ENCODE results near the gene KCNT2. TPM values are rescaled to one million over a fixed set of nuclear protein-coding genes. Genes with fewer than 3 reads are reported as not detected.

KCNT2 gene
- total RNA-seq, 3 donors from 2014 or later = 2.6 to 3.7 (median 3.0) TPM

- TF ChIP-seq POLR2A (IDR thresholded peaks at IDR 0.05) (no peak), POLR2AphosphoS5 (IDR thresholded peaks at IDR 0.05) (no peak), CTCF (IDR thresholded peaks at IDR 0.05) (no peak)
- no peaks in the 10 kb centered on the region for H3K4me1 ChIP-seq
- no peaks in the 10 kb centered on the region for H3K36me3 ChIP-seq
- no peak for DNase-seq (ENCODE audit: low spot score in 2 of 2)
- no peaks in the 10 kb centered on the region for H3K9me3 ChIP-seq
- H3K27ac ChIP-seq = no peak overlapping the region
- H3K4me3 ChIP-seq = no peak overlapping the region
- intact Hi-C loops (cut with DNase I; ENCODE audit: low total_unique reads) = no loop called here
- no peaks in the 10 kb centered on the region for H3K27me3 ChIP-seq
Measured at GRCh38 chr1:196454792-196455191, 153.4 kb downstream of the KCNT2 start.

GRCh38 chr1:196451103-196451502 is 157.1 kb downstream of the KCNT2 start:
- Histone ChIP-seq H3K4me1 (no peaks in the 10 kb centered on the region), H3K9me3 (no peaks in the 10 kb centered on the region), H3K36me3 (no peaks in the 10 kb centered on the region), H3K27me3 (no peaks in the 10 kb centered on the region), H3K27ac (no peak overlapping the region), H3K4me3 (no peak overlapping the region)
- intact Hi-C loops (cut with DNase I; ENCODE audit: low total_unique reads) = no loop called here
- TF ChIP-seq POLR2A (IDR thresholded peaks at IDR 0.05) (no peak), CTCF (IDR thresholded peaks at IDR 0.05) (no peak), POLR2AphosphoS5 (IDR thresholded peaks at IDR 0.05) (no peak)
- no peak for DNase-seq (ENCODE audit: low spot score in 2 of 2)

GRCh38 chr1:196450143-196451095 is 157.8 kb downstream of the KCNT2 start:
- H3K4me3 ChIP-seq = no peak overlapping the region

GRCh38 chr1:196449460-196449859 is 158.8 kb downstream of the KCNT2 start:
- no peaks in the 10 kb centered on the region for H3K36me3 ChIP-seq
- no peak for TF ChIP-seq POLR2A (IDR thresholded peaks at IDR 0.05)
- TF ChIP-seq CTCF (IDR thresholded peaks at IDR 0.05) = no peak
- TF ChIP-seq POLR2AphosphoS5 (IDR thresholded peaks at IDR 0.05) = no peak
- no peaks in the 10 kb centered on the region for H3K9me3 ChIP-seq
- no peaks in the 10 kb centered on the region for H3K4me1 ChIP-seq
- intact Hi-C loops (cut with DNase I; ENCODE audit: low total_unique reads) = no loop called here
- no peaks in the 10 kb centered on the region for H3K27me3 ChIP-seq
- H3K4me3 ChIP-seq = no peak overlapping the region
- DNase-seq (ENCODE audit: low spot score in 2 of 2) = no peak
- H3K27ac ChIP-seq = no peak overlapping the region

More at GRCh38 chr1:196450143-196451095, 157.8 kb downstream of the KCNT2 start:
- H3K9me3 ChIP-seq = no peaks in the 10 kb centered on the region
- TF ChIP-seq POLR2AphosphoS5 (IDR thresholded peaks at IDR 0.05) (no peak), CTCF (IDR thresholded peaks at IDR 0.05) (no peak), POLR2A (IDR thresholded peaks at IDR 0.05) (no peak)
- H3K4me1 ChIP-seq = no peaks in the 10 kb centered on the region
- no peak for DNase-seq (ENCODE audit: low spot score in 2 of 2)
- H3K27ac ChIP-seq = no peak overlapping the region
- intact Hi-C loops (cut with DNase I; ENCODE audit: low total_unique reads) = no loop called here
- no peaks in the 10 kb centered on the region for H3K27me3 ChIP-seq
- no peaks in the 10 kb centered on the region for H3K36me3 ChIP-seq

- TF ChIP-seq POLR2AphosphoS5 (IDR thresholded peaks at IDR 0.05) (no peak), CTCF (IDR thresholded peaks at IDR 0.05) (no peak)
- no peaks in the 10 kb centered on the region for H3K27me3 ChIP-seq
- H3K4me3 ChIP-seq = no peak overlapping the region
- no peak for DNase-seq (ENCODE audit: low spot score in 2 of 2)
- no peaks in the 10 kb centered on the region for H3K9me3 ChIP-seq
- H3K36me3 ChIP-seq = no peaks in the 10 kb centered on the region
- intact Hi-C loops (cut with DNase I; ENCODE audit: low total_unique reads) = no loop called here
- no peak overlapping the region for H3K27ac ChIP-seq
- H3K4me1 ChIP-seq = no peaks in the 10 kb centered on the region
Measured at GRCh38 chr1:196445775-196446174, 162.5 kb downstream of the KCNT2 start.
